HL-60/S4 (cell line): ENCODE data around the gene RUBCN.
"Not testable (repeated sequence)": the region's sequence is repeated elsewhere in the genome, so short reads cannot be mapped to it uniquely, and the experiment has no call there.

Source experiments
- in situ Hi-C: fragments of 300-500 bp; cut with MboI; formaldehyde crosslinking; loops from 2 replicates; pipeline ENCODE4 v1.14.3; 2022; ENCODE audit warnings: low sequenced_read_pairs

The RUBCN gene

GRCh38 chr3:197736010-197736490, 654 bp downstream of the RUBCN start:
- in situ Hi-C loops: no loop called here

GRCh38 chr3:197734667-197735318, 1.9 kb downstream of the RUBCN start:
- in situ Hi-C loops: no loop called here

GRCh38 chr3:197733042-197733441, 3.7 kb downstream of the RUBCN start:
- in situ Hi-C loops: no loop called here

- in situ Hi-C loops: not testable (repeated sequence)
Observed at GRCh38 chr3:197731483-197731882, 5.2 kb downstream of the RUBCN start.

- in situ Hi-C loops: not testable (repeated sequence)
Observed at GRCh38 chr3:197730770-197731169, 5.9 kb downstream of the RUBCN start.

GRCh38 chr3:197730200-197730599, 6.5 kb downstream of the RUBCN start:
- in situ Hi-C loops: no loop called here

- in situ Hi-C loops: no loop called here
Observed at GRCh38 chr3:197728487-197728886, 8.2 kb downstream of the RUBCN start.

- in situ Hi-C loops: not testable (repeated sequence)
Observed at GRCh38 chr3:197727878-197728277, 8.8 kb downstream of the RUBCN start.

- in situ Hi-C loops: no loop called here
Observed at GRCh38 chr3:197722734-197723133, 14.0 kb downstream of the RUBCN start.

- in situ Hi-C loops: no loop called here
Observed at GRCh38 chr3:197720694-197721093, 16.0 kb downstream of the RUBCN start.

GRCh38 chr3:197718891-197719290, 17.8 kb downstream of the RUBCN start:
- in situ Hi-C loops: no loop called here

GRCh38 chr3:197714251-197714650, 22.5 kb downstream of the RUBCN start:
- in situ Hi-C loops: no loop called here

- in situ Hi-C loops: no loop called here
Observed at GRCh38 chr3:197713477-197713822, 23.3 kb downstream of the RUBCN start.

- in situ Hi-C loops: no loop called here
Observed at GRCh38 chr3:197711973-197712707, 24.6 kb downstream of the RUBCN start.

- in situ Hi-C loops: not testable (repeated sequence)
Observed at GRCh38 chr3:197710965-197711364, 25.7 kb downstream of the RUBCN start.

- in situ Hi-C loops: no loop called here
Observed at GRCh38 chr3:197709135-197709534, 27.6 kb downstream of the RUBCN start.

GRCh38 chr3:197706658-197707057, 30.0 kb downstream of the RUBCN start:
- in situ Hi-C loops: no loop called here

GRCh38 chr3:197701841-197702240, 34.9 kb downstream of the RUBCN start:
- in situ Hi-C loops: no loop called here

GRCh38 chr3:197700095-197700494, 36.6 kb downstream of the RUBCN start:
- in situ Hi-C loops: no loop called here

- in situ Hi-C loops: no loop called here
Observed at GRCh38 chr3:197697355-197697754, 39.3 kb downstream of the RUBCN start.

- in situ Hi-C loops: no loop called here
Observed at GRCh38 chr3:197694251-197694650, 42.5 kb downstream of the RUBCN start.

- in situ Hi-C loops: no loop called here
Observed at GRCh38 chr3:197692641-197693040, 44.1 kb downstream of the RUBCN start.
